GM11168 (cell line): ENCODE results near the gene SPRR3.

Experiments
- in situ Hi-C: fragments of 300-500 bp; cut with MboI; formaldehyde crosslinking; loops from one replicate; pipeline ENCODE4 v1.12.0; 2022; ENCODE audit warnings: low sequenced_read_pairs; ENCODE audit not compliant: unreplicated experiment

SPRR3 gene

GRCh38 chr1:153040950-153041631 lies 39.5 kb downstream of the SPRR3 start, which contains the start of gene SPRR2D:
SPRR2D (minus strand) TSS chr1:153041120; CDS start chr1:153040346, 774 bp downstream.
- in situ Hi-C loops, result no loop called here

GRCh38 chr1:153049211-153049610 lies 47.7 kb downstream of the SPRR3 start:
- in situ Hi-C loops, result no loop called here
